SW480 (cell line): ENCODE data around the gene GGT6.
A peak's percentile ranks its signal among the peaks of the same experiment; 100 is the strongest.

ENCODE experiments used
- DNase-seq: peaks from one replicate; pipeline ENCODE4 v3.0.0-alpha.2; 2016; ENCODE audit warnings: low spot score

Gene GGT6

DNA sequence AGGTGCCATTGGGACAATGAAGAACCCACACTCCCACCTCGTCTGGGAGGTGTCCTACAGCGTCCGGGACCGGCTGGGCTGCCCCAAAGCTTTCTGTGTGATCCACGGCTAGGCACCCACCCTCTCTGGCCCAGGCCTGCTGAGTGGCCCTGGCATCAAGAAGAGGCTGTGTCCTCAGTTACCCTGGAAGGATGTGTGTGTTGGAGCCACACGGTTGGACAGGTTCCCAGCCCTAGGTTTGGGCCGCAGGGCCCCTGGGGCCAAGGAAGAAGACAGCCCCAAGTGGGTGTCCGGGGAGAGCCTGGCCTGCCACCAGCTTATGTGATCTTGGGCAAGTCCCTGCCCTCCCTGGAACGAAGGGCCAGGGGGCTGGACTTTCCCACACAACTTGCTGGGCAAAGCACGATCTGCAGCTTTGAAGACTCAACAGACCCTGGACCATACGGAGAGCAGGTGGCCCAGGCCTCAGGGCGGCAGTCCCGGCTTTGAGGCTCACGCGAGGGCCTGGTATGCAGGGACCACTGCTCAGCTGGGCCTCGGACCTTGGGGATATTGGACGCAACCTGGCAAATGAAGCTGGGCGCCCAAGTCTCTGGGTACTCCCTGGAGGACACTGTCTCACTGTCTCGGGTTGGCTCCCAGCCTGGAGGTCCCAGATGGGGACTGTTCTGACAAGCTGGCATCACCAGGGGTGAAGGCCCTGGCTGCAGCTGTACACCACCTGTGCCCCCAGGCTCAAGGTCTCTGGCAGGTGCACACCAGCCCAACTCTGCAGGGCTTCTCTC, 22.7 kb downstream of the GGT6 start:
- no peak for DNase-seq

DNA sequence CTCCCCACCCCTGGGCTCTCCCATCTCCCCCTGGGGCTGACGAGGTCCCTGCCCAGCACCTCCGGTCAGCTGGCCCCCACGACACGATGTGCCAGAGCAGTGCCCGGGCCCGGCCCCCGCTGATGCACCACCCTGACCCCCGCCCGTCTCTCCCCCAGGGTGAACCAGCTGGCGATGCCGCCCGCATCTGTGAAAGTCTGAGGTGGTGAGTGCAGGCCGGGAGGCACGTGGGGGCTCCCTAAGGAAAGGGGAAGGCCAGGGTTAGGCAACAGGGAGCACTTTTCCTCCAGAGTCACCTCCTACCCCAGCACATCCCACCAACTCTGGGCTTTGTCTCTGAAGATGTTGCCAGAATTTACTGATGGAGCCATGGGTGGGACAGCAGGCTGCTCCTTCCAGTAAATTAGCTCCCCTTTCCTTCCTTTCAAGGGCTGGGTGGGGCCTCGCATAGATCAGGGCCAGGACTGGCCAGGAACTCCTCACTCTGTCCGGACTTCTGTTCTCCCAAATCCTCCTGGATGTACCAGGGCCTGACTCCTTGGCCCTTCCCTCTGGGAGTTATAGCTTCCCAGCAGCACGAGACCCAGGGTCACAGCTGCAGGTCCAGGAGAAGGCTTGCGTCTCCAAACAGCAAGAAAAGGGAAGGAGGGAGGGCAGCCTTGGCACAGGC, 23.5 kb downstream of the GGT6 start:
- DNase-seq = no peak

DNA sequence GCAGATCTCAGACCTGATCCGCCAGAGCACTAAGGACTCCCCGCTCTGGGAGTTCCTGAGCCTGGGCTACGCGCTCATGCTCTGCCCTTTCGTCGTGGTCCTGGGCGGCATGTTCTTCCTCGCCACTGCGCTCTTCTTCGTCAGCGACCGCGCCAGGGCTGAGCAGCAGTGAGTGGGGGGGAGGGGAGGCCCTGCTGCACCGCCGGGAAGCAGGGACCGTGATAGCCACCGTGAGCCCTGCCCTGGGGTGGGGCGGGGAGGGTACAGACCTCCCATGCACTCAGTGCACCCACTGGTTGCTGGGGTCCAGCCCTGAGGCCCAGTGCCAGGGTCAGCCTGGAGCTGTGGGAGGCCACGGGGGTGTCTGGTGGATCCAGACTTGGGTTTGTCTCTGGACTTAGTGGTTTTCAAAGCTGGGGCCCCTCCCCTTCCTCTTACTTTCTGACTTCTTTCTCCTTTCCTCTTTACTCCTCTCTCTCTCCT, 24.1 kb downstream of the GGT6 start:
- no peak for DNase-seq

DNA sequence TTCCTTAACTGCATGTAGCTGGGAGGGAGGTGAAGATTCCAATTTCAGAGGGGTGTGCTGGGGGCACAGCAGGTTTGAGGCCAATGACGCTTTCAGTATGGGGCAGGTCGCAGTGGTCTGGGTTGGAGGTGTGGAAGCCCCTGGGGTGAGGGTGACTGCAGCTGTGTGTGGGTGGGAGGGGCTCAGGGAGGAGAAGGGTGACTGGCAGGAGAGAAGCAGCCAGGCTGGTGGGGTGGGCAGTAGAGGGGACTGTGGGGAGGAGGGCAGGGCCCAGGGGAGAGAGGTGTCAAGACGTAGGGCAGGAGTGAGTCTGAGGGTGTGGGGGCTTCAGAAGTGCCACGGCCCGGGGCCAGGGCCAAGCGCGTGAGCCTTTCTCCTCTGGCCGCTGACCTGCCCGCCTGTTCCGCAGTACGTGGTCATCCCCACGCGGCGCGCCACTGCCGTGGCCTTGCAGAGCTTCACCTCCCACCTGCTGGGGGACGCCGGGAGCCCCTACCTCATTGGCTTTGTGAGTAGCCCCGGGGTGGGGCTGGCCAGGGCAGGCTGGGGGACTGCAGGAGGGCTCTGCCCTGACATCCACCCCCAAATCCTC, 24.6 kb downstream of the GGT6 start:
- DNase-seq = no peak

DNA sequence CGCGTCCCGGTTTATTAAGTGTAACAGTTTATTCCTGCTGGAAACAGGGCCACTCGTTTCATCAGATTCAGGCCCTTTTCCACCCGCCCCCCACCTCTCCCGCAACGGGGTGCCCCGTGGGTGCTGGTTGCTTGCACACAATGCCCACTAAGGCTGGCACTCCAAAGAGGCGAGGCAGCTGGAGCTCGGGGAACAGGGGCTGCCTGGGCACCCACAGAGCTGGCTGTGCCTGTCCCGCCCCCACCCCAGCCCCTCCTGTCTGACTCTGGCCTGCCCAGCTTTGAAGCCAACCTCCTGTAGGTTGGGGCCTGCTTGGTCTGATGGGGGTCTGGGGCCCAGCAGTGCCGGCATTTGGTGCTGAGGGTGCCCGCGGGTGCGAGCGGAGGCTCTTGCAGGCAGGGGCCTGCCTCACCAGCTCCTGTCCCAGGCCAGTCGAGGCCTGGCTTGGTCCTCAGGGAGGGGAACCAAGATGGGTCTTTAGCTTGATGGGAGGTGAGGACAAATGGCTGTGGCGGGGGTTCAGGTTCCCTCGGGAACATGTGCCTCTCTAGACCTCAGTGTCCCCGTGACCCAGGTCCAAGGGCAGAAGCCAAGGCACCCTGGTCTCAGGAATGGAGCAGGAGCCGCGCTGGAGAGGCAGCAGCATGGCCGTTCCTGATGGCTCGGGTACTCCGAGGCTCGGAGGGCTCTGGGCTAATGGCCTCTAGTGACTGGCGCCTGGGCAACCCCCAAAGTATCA, 25.3 kb downstream of the GGT6 start:
- DNase-seq = no peak

DNA sequence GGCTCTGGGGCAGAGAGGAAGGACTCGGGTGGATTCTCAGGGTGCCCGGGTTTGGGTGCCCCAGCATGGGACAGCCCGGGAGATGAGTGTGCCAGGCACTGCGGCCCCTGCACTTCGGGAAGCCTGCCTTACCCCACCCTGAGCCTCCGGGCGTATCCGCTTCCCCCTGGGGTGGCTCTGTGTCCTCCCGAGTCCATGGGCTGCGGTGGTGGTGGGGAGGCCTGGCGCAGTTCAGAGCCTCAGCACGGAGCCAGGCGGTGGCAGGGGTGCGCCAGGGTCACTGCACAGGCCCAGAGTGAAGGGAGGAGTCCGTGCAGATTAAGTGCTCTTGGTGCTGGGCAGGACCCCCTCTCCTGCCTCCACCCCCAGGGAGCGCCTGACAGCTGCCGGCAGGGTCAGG, 25.9 kb downstream of the GGT6 start:
- no peak for DNase-seq

DNA sequence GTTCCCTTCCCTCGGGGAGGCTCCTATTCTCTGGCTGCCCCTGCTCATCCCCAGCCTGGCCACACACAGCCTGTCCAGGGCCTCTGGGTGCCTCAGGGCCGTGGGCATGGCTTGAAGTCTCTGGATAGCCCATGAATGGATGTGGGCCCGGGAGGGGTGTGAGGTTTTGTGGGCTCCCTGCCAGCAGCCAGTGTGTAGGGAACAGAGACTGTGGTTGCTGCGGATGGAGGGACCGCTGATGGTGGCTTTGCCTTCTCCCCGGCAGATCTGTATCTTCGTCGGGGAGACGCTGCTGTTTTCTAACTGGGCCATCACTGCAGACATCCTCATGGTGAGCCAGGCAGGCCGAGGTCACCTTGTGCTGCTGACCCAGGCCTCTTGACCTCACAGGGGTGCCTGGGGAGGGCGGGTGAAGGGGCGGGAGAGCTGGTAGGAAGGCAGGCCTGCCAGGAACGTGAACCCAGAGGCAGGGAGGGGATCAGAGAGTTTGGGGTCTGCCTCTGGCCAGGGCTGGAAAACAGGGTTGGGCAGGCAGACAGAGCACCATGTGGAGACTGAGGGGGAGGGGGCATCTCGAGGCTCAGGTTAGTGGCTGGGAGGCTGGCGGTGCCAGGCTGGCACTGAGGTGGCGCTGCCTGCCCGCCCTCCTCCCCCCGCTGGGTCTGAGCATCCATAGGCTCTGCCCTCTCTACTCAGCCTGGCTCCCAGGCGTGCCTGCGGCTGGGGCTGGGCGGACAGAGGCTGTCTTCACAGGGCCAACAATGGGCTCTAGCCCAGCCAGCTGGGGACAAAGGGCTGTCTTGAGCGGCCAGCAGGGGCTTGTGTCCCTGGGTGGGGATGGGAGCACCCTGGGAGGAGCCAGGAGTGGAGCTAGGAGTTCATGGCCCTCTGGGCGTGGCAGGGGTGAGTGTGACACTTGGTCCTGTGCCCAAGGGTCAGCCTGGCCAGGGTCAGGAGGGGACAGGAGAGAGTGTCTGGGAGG, 26.6 kb downstream of the GGT6 start:
- DNase-seq = peak; percentile 70

DNA sequence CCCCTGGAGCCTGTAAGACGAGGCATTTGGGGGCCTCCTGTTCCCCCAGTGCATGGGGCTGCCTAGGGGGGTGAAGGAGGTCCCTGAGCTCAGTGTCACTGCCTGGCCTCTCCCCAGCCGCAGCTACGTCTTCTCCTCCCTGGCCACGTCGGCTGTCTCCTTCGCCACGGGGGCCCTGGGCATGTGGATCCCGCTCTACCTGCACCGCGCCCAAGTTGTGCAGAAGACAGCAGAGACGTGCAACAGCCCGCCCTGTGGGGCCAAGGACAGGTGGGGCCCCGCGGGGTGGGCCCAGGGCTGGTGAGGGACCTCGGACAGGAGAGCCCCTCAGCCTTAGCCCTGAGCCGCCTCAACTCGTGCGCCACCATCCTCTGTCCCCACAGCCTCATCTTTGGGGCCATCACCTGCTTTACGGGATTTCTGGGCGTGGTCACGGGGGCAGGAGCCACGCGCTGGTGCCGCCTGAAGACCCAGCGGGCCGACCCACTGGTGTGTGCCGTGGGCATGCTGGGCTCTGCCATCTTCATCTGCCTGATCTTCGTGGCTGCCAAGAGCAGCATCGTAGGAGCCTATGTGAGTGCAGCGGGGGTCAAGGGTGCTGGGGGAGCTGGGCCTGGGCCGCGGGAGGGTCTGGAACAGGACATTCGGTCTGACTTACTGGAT, 27.4 kb downstream of the GGT6 start:
- DNase-seq = no peak

DNA sequence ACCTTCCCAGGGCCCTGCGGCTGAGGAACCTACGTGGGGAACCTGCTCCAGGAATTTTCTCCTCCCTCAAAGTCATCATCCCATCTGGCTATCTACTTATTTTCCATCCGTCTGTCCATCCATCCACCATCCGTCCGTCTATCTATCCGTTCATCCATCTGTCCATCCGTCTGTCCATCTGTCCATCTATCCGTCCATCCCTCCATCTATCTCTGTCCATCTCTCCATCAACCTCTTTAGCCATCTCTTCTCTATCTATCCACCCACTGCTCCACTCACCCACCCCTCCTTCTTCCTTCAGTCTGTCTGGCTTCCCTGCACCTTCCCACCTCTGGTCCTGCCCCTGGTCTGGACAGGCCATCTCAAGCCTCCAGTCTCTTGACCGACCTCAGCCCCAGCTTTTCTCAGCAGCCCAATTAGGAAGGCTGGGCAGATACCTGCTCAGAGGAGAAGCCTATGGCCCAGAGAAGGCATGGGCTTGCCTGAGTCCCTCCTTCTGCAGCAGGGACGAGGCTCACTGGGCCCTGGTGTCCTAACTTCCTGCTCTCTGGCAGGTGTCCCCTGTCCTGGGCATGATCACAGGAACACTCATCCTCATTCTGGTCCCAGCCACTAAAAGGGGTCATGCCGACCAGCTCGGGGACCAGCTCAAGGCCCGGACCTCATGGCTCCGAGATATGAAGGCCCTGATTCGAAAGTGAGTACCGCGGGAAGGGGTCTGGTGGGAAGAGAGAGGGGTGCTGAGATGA, 28.2 kb downstream of the GGT6 start:
- DNase-seq = no peak

DNA sequence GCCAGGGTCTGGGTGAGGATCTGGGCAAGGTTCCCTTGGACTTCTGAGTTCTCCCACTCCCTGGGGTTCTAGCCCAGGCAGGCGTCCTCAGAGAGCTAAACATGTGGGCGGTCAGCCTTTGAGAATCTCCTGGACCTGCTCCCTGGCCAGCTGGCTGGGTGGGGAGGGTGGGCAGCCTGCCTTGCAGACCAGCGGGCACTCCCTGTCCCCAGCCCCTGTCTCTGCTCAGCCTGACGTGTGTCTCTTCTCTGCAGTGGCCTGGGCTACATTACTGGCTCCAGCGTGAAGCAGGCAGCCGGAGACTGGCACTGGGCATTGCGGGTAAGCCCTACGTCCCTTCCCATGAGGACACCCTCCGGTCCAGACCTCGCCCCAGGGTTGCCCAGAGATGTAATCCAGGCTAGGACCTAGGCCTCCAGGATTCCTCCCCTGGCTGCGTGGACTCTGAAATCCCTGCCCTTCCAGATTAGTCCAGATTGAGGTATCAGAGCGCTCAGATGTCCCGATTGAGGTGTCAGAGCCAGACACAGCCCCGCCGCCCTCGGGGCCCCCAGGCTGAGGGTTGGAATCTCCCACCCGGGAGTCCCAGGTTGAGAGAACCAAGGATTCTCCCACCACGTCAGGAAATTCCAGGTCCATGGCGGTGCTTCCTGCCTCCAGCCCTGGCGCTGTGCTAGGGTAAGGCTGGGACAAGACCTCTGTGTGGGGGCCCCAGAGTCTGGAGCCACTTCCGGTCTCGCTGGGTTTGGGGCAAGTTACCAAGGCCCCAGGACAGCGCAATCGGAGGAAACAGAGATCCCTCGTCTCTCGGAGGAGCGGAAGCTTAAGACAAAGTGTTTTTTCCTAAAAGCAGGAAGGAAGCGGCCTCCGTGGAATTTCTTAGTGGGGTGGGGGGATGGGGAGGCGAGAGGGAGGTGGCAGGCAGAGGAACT, 29.3 kb downstream of the GGT6 start:
- DNase-seq = no peak

DNA sequence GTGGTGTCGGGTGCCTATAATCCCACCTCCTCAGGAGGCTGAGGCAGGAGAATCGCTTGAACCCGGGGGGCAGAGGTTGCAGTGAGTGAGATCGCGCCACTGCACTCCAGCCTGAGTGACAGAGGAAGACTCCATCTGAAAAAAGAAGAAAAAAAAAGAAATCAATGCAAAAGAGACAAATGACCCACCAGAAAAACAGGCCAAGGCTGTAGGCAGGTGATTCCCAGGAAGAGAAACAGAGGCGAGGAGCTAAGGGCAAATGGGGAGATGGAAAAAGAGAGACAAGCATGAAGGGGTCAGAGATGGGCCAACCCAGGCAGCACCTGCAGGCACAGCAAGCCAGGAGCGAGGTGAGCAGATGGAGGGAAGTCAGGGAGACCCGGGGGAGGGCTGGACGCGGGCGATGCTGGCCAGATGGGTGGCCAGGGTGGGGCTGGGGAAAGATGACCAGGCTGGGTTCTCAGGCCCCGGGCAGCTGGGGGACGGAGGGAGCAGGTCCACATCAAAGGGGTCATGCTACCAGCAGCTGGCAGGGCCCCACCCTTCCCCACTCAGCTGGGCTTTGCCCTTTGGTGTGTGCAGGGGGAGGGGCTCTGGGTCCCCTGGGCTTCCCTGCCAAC, 30.7 kb downstream of the GGT6 start:
- no peak for DNase-seq

DNA sequence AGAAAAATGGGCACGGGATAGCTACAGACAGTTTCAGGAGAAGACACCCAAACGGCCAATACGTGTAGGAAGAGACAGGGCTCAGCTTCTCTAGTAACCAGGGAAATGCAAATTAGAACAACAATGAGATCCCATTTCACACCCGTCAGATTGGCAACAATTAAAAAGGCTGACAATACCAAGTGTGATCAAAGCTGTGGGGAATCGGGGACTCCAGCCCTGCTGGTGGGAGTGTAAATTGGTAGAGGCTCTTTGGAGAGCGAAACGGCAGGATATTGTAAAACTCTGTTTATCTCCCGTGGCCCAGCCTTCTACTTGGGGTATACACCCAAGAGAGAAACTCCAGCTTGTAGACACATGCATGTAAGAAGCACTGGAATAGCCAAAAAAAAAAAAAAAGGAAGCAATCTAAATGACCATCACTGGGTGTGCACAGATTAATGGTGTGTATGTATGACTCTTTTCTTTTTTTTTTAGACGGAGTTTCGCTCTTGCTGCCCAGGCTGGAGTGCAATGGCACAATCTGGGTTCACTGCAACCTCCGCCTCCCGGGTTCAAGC, 32.7 kb downstream of the GGT6 start:
- DNase-seq = no peak

DNA sequence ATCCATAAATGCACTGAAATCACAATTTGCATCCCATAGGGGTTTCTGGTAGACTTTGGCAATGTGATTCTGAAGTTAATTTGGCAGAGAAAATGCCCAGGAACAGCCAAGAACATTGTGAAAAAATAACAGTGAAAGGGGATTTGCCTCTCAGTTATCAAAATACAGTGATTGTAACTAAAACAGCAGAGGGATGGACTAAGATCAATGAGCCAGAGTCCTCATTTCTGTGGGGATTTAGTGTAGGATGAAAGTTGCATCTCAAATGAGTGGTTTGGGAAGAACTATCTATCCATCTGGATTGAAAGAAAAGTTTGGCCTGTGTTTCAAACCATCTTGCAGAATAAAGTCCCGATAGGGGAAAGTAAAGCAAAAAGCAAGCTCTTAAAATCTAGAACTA, 33.2 kb downstream of the GGT6 start:
- DNase-seq = no peak

DNA sequence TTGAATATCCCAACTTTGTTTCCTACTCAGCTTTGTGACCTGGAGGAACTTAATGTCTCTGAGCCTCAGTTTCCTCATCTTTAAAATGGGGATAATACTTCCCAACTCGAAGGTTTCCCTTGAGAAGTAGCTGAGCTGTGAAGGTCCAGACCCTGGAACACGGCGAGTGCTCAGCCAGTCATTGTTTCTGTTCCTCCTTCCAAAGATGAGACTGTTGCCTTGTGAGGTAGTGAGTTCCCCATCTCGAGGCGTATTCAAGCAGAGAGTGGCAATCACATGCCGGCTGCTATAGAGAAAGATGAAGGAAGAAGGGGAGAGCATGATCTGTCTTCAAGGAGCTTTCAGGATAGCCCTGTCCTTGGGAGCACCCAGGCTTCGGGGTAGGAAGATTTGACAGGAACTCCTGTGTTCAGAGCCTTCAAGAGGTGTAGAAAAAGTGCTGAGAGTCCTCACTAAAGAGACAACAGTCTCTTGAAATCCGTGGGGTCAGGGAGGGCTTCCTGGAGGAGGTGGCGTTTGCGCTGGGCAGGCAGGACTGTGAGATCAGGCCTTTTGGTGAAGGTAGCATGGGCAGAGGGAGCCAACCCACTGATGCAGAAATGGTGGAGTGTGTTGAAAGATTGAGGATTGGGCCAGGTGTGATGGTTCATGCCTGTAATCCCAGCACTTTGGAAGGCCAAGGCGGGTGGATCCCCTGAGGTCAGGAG, 34.5 kb downstream of the GGT6 start:
- no peak for DNase-seq

DNA sequence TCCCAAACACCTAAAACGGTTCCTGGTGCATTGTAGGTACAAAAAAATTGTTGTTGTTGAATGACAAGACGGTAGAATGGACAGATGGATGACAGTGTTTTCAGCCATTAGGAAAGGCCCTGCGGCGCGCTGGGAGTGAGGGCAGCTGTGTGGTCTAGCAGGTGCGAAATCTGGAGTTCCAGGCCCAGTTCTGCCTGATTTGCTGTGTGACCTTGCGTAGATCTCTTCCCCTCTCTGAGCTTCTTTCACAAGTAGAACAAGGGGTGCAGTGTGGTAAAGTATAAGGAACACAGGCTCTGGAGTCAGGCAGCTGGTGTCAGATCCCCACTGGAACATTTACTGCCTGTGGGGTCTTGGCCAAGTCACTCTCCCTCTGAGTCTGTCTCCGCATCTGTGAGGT, 36.4 kb downstream of the GGT6 start:
- no peak for DNase-seq

DNA sequence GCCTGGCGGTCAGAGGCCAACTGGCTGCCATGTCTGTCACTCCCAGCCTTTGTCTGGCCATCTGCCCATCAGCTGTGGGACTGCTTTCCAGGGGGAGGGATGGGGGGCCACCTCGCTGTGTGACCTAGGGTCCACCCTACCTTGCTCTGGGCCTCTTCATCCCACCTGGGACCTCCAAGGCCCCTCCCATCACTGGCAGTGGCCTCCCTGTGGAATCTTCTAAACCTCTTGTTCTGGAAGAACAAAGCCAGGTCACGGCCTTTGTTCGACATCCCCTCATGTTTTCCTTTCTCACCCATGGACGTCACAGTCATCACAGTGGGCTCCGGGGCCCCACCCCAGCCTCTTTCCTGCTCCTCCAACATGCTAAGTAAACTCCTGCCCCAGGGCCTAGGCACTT, 37.7 kb downstream of the GGT6 start:
- DNase-seq = no peak

DNA sequence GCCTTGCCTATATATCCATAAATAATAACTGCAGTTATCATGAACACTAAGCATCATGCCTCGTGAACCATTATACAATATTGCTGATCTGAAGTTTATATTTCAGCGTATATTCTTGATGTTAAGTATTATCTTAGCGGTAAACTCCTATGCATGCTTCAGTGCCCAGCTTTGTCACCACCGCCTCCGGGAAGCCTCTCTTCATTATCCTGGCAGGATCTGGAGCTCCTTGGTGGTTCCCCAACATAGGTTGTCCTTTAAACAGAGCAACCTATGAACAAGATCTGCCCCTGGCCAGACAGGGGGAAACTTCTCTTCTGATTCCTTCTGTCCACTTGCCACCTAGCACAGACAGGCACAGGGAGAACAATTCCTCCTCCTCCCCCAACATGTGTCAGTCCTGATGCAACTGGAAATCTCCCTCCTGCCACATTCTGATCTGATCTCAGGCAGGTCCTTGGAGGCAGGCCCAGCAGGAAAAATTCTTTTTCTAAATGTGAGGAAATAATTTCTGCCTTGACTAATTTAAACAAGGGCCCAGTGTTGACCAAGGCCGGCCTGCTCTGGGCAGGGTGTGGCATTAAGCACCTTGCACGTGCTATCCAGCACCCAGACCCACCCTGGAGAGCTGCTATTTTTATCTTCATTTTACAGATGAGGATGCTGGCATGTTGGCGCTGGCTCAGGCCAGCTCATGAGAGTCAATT, 39.3 kb downstream of the GGT6 start:
- no peak for DNase-seq
